ENCODE results near the gene MYCBP2.

DNA sequence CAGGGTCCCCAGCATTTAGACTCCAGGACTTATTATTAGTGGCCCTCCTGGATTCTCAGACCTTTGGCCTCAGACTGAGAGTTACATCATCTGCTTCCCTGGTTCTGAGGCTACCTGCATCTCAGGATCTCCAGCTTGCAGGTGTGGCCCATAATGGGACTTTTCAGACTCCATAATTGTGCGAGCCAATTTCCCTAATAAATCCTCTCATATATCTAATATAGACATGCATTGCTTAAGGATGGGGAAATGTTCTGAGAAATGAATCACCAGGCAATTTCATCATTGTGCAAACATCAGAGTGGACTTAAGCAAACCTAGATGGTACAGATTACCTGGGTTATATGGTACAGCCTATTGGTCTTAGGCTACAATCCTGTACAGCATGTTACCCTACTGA lies 183.5 kb downstream of the MYCBP2 start:
- TF ChIP-seq, protein P1, sequence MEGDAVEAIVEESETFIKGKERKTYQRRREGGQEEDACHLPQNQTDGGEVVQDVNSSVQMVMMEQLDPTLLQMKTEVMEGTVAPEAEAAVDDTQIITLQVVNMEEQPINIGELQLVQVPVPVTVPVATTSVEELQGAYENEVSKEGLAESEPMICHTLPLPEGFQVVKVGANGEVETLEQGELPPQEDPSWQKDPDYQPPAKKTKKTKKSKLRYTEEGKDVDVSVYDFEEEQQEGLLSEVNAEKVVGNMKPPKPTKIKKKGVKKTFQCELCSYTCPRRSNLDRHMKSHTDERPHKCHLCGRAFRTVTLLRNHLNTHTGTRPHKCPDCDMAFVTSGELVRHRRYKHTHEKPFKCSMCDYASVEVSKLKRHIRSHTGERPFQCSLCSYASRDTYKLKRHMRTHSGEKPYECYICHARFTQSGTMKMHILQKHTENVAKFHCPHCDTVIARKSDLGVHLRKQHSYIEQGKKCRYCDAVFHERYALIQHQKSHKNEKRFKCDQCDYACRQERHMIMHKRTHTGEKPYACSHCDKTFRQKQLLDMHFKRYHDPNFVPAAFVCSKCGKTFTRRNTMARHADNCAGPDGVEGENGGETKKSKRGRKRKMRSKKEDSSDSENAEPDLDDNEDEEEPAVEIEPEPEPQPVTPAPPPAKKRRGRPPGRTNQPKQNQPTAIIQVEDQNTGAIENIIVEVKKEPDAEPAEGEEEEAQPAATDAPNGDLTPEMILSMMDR (IDR thresholded peaks at IDR 0.05), result no peak
- no peak for TF ChIP-seq POLR2A (IDR thresholded peaks at IDR 0.05)
- no peak for TF ChIP-seq EP300 (IDR thresholded peaks at IDR 0.05)

All from tibial nerve (tissue), 4 donors.